ENCODE measurements around the gene GRM4. TPM values are rescaled to one million over a fixed set of nuclear protein-coding genes. Genes with fewer than 3 reads are reported as not detected.

The GRM4 gene
- polyA plus RNA-seq, 1 of the 3 experiments (the other 2 are of a cell fraction) = not detected

GRCh38 chr6:33990061-33990541, 155.8 kb downstream of the GRM4 start:
- no peaks in the 10 kb centered on the region for H4K20me1 ChIP-seq (ENCODE audit: insufficient read depth)
- H2AFZ ChIP-seq (ENCODE audit: low read depth) = no peak overlapping the region
- H3K27me3 ChIP-seq (ENCODE audit: insufficient read depth) = no peaks in the 10 kb centered on the region; the same call in 1 of the 2 replicates
- DNase-seq = peak; percentile 7
- H3K9me2 ChIP-seq = no peaks in the 10 kb centered on the region
- H3K4me3 ChIP-seq (ENCODE audit: low read depth in 2 of 2, low read length in 1 of 2) = no peak overlapping the region
- H3K4me2 ChIP-seq = no peak overlapping the region
- H3K79me2 ChIP-seq (ENCODE audit: insufficient read depth) = no peaks in the 10 kb centered on the region
- ChIA-PET POLR2A (no interaction called here), CTCF (interaction anchor here (1.3 to 1.5 kb wide), 2 partner anchors 11 to 38 kb away, joined by 3 to 5 read pairs; no protein-coding TSS in a partner anchor)
- no peaks in the 10 kb centered on the region for H3F3A ChIP-seq (replicated peaks; ENCODE audit: insufficient read depth)
- WGBS (ENCODE audit: low lambda C conversion rate) = 63% methylated on average over 3 of the region's 5 CpGs
- H3K9ac ChIP-seq = no peak overlapping the region
- H3K4me1 ChIP-seq (ENCODE audit: control insufficient read depth in 1 of 2, insufficient read depth in 2 of 2, low read depth in 1 of 2, low read length in 1 of 2) = peaks cover 0 to 4% of the 10 kb centered on the region in 2 experiments; a peak in 1 of 4 replicates
- TF ChIP-seq, protein P1, sequence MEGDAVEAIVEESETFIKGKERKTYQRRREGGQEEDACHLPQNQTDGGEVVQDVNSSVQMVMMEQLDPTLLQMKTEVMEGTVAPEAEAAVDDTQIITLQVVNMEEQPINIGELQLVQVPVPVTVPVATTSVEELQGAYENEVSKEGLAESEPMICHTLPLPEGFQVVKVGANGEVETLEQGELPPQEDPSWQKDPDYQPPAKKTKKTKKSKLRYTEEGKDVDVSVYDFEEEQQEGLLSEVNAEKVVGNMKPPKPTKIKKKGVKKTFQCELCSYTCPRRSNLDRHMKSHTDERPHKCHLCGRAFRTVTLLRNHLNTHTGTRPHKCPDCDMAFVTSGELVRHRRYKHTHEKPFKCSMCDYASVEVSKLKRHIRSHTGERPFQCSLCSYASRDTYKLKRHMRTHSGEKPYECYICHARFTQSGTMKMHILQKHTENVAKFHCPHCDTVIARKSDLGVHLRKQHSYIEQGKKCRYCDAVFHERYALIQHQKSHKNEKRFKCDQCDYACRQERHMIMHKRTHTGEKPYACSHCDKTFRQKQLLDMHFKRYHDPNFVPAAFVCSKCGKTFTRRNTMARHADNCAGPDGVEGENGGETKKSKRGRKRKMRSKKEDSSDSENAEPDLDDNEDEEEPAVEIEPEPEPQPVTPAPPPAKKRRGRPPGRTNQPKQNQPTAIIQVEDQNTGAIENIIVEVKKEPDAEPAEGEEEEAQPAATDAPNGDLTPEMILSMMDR (IDR thresholded peaks at IDR 0.05) = no peak
- TF ChIP-seq ELF1 (IDR thresholded peaks at IDR 0.05) = no peak
- TF ChIP-seq NRF1 (IDR thresholded peaks at IDR 0.05; ENCODE audit: low read depth, low read length) = no peak
- no peak for TF ChIP-seq RFX5 (IDR thresholded peaks at IDR 0.05; ENCODE audit: low read length)
- TF ChIP-seq EP300 (IDR thresholded peaks at IDR 0.05; ENCODE audit: borderline replicate concordance in 1 of 2, low read depth in 1 of 2, low read length in 1 of 2) = no peak
- no peak for TF ChIP-seq USF2 (IDR thresholded peaks at IDR 0.05; ENCODE audit: borderline replicate concordance, low read depth, low read length)
- no peak for TF ChIP-seq TAF1 (IDR thresholded peaks at IDR 0.05; ENCODE audit: borderline replicate concordance, low read depth, low read length)
- H3K27ac ChIP-seq (ENCODE audit: low read depth in 2 of 2, low read length in 1 of 2) = no peak overlapping the region
- no peaks in the 10 kb centered on the region for H3K36me3 ChIP-seq (replicated peaks in 1 of 2; ENCODE audit: control insufficient read depth in 1 of 2, insufficient read depth in 2 of 2, low read length in 1 of 2)
- no peaks in the 10 kb centered on the region for H3K9me3 ChIP-seq

GRCh38 chr6:33989016-33989854, 156.7 kb downstream of the GRM4 start:
- Histone ChIP-seq H2AFZ (ENCODE audit: low read depth) (no peak overlapping the region), H3K4me1 (ENCODE audit: control insufficient read depth in 1 of 2, insufficient read depth in 2 of 2, low read depth in 1 of 2, low read length in 1 of 2) (peaks cover 0 to 6% of the 10 kb centered on the region in 2 experiments; a peak in 1 of 4 replicates), H3F3A (replicated peaks; ENCODE audit: insufficient read depth) (no peaks in the 10 kb centered on the region), H3K9ac (no peak overlapping the region), H3K4me3 (ENCODE audit: low read depth in 2 of 2, low read length in 1 of 2) (no peak overlapping the region), H3K27ac (ENCODE audit: low read depth in 2 of 2, low read length in 1 of 2) (no peak overlapping the region), H4K20me1 (ENCODE audit: insufficient read depth) (no peaks in the 10 kb centered on the region), H3K9me3 (no peaks in the 10 kb centered on the region), H3K4me2 (no peak overlapping the region), H3K27me3 (ENCODE audit: insufficient read depth) (no peaks in the 10 kb centered on the region; the same call in 1 of the 2 replicates), H3K9me2 (no peaks in the 10 kb centered on the region), H3K36me3 (replicated peaks in 1 of 2; ENCODE audit: control insufficient read depth in 1 of 2, insufficient read depth in 2 of 2, low read length in 1 of 2) (no peaks in the 10 kb centered on the region), H3K79me2 (ENCODE audit: insufficient read depth) (no peaks in the 10 kb centered on the region)
- TF ChIP-seq FOSL2 (IDR thresholded peaks at IDR 0.05; ENCODE audit: borderline replicate concordance, low read depth) (no peak), NRF1 (IDR thresholded peaks at IDR 0.05; ENCODE audit: low read depth, low read length) (no peak), TEAD4 (IDR thresholded peaks at IDR 0.05; ENCODE audit: borderline replicate concordance, insufficient read depth) (no peak), TCF12 (IDR thresholded peaks at IDR 0.05) (no peak), SMC3 (IDR thresholded peaks at IDR 0.05; ENCODE audit: low read depth, low read length) (no peak), MAX (IDR thresholded peaks at IDR 0.05; ENCODE audit: low read depth) (no peak), TAF1 (IDR thresholded peaks at IDR 0.05; ENCODE audit: borderline replicate concordance, low read depth, low read length) (no peak), USF2 (IDR thresholded peaks at IDR 0.05; ENCODE audit: borderline replicate concordance, low read depth, low read length) (no peak), MXI1 (IDR thresholded peaks at IDR 0.05; ENCODE audit: low read depth, low read length) (no peak), ZBTB33 (IDR thresholded peaks at IDR 0.05; ENCODE audit: borderline replicate concordance, low read depth) (no peak)
- TF ChIP-seq, protein P2, sequence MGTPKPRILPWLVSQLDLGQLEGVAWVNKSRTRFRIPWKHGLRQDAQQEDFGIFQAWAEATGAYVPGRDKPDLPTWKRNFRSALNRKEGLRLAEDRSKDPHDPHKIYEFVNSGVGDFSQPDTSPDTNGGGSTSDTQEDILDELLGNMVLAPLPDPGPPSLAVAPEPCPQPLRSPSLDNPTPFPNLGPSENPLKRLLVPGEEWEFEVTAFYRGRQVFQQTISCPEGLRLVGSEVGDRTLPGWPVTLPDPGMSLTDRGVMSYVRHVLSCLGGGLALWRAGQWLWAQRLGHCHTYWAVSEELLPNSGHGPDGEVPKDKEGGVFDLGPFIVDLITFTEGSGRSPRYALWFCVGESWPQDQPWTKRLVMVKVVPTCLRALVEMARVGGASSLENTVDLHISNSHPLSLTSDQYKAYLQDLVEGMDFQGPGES (IDR thresholded peaks at IDR 0.05; ENCODE audit: low read depth, low read length) = no peak
- DNase-seq = peak; percentile 4
- ChIA-PET POLR2A (no interaction called here), CTCF (interaction anchor here (1.3 kb wide), 2 partner anchors 38 to 222 kb away, joined by 3 to 5 read pairs; no protein-coding TSS in a partner anchor)
- 60% methylated on average over 13 of the region's 13 CpGs for WGBS (ENCODE audit: low lambda C conversion rate)

Measured in SK-N-SH (cell line).